Ascending aorta (tissue), 2 donors: ENCODE results near the gene NFE2L3. TPM values are rescaled to one million over a fixed set of nuclear protein-coding genes. Genes with fewer than 3 reads are reported as not detected.

Source experiments
- DNase-seq, 2 donors: peaks; one replicate each; pipeline ENCODE4 v3.0.0-alpha.2; 2019; ENCODE audit warnings: low spot score in 2 of 2
- H3K27ac ChIP-seq, 2 donors: fragments of 200-600 bp; sonication (generic); one replicate each; pipeline ENCODE4 v1.5.1; 2016 to 2017; ENCODE audit warnings: mild to moderate bottlenecking in 1 of 2
- H3K27me3 ChIP-seq: fragments of 200-600 bp; sonication (generic); one replicate; pipeline ENCODE4 v1.5.1; 2017
- H3K36me3 ChIP-seq, 2 donors: fragments of 200-600 bp; sonication (generic); one replicate each; pipeline ENCODE4 v1.5.1; 2016
- H3K4me1 ChIP-seq, 2 donors: fragments of 200-600 bp; sonication (generic); one replicate each; pipeline ENCODE4 v1.5.1; 2016 to 2017; ENCODE audit warnings: mild to moderate bottlenecking in 1 of 2
- H3K4me3 ChIP-seq, 2 donors: fragments of 200-600 bp; sonication (generic); one replicate each; pipeline ENCODE4 v1.5.1; 2016 to 2017; ENCODE audit warnings: mild to moderate bottlenecking in 1 of 2
- H3K9me3 ChIP-seq, 2 donors: fragments of 200-600 bp; sonication (generic); one replicate each; pipeline ENCODE4 v1.5.1; 2016
- intact Hi-C: fragments of 100-400 bp; cut with DNase I; formaldehyde crosslinking; loops from one replicate; pipeline ENCODE4 v1.15.1; 2023
- total RNA-seq: library from RNA; depleted of rRNA; stranded (reverse); fragments of >200 nt; gene quantifications from one replicate; pipeline ENCODE4 v1.1.0, GENCODE V29; 2016
- TF ChIP-seq, protein P1 (sequence below), 3 experiments: fragments of 200-600 bp in 2 of 3; fragments of 450-650 bp in 1 of 3; sonication (generic) in 2 of 3; IDR thresholded peaks; one replicate each; pipeline ENCODE4 v1.5.1; 2016 to 2019; ENCODE audit warnings: antibody characterized with exemption in 3 of 3, mild to moderate bottlenecking in 1 of 3, moderate library complexity in 1 of 3

Gene NFE2L3
- total RNA-seq, 1 donor from 2014 or later: 10.0 TPM

DNA sequence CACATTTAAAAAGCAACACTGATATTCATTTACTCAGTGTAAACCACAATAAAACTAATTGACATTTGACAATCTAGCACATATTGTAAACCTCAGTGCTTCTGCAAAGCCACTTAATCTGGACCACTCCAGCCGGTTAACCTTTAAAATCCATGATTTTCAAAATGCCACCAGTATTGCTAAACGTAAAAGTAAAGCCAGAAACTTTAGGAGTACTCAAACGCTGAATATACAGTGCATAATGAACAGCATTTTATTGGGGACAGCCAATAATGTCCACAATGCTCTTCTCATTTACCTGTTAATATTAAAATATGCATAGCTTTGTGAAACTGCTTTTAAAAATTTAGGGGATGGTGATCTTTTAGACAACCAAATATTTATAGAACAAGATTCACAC, 37.7 kb downstream of the NFE2L3 start:
- Histone ChIP-seq H3K27ac (no peak overlapping the region), H3K9me3 (no peaks in the 10 kb centered on the region), H3K27me3 (no peaks in the 10 kb centered on the region), H3K36me3 (peaks cover 65 to 83% of the 10 kb centered on the region in 2 donors), H3K4me1 (peaks cover 0 to 32% of the 10 kb centered on the region in 2 donors), H3K4me3 (no peak overlapping the region)
- intact Hi-C loops: loop anchor here (5.0 kb wide), 1 partner anchor 797 kb away; no protein-coding TSS in a partner anchor
- DNase-seq: no peak
- TF ChIP-seq, protein P1, sequence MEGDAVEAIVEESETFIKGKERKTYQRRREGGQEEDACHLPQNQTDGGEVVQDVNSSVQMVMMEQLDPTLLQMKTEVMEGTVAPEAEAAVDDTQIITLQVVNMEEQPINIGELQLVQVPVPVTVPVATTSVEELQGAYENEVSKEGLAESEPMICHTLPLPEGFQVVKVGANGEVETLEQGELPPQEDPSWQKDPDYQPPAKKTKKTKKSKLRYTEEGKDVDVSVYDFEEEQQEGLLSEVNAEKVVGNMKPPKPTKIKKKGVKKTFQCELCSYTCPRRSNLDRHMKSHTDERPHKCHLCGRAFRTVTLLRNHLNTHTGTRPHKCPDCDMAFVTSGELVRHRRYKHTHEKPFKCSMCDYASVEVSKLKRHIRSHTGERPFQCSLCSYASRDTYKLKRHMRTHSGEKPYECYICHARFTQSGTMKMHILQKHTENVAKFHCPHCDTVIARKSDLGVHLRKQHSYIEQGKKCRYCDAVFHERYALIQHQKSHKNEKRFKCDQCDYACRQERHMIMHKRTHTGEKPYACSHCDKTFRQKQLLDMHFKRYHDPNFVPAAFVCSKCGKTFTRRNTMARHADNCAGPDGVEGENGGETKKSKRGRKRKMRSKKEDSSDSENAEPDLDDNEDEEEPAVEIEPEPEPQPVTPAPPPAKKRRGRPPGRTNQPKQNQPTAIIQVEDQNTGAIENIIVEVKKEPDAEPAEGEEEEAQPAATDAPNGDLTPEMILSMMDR (IDR thresholded peaks at IDR 0.05): no peak

DNA sequence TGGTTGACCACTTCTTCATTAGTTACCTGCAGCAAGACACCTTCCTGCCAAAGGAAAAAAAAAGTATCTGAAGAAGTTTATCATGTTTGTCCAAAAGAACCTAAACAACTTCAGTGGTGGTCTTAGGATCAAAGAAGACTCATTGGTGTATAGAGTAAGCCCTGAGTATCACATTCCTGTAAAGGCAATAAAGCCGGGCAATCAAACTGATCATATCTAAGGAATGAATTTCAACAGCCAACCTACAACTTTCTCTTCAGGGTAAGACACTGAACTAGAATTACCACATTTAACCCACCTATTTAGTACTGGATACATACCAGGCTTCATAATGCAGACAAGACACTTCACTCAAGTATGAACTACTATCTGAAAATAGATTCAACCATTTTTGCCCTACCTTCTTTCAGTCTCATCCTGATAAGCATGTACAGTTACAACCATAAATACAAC, 38.4 kb downstream of the NFE2L3 start:
- DNase-seq: no peak
- intact Hi-C loops: loop anchor here (5.0 kb wide), 1 partner anchor 798 kb away; no protein-coding TSS in a partner anchor
- Histone ChIP-seq H3K27me3 (no peaks in the 10 kb centered on the region), H3K4me1 (peaks cover 3 to 38% of the 10 kb centered on the region in 2 donors), H3K36me3 (peaks cover 71 to 91% of the 10 kb centered on the region in 2 donors), H3K27ac (no peak overlapping the region), H3K4me3 (no peak overlapping the region), H3K9me3 (no peaks in the 10 kb centered on the region)
- TF ChIP-seq, protein P1 (IDR thresholded peaks at IDR 0.05): no peak

DNA sequence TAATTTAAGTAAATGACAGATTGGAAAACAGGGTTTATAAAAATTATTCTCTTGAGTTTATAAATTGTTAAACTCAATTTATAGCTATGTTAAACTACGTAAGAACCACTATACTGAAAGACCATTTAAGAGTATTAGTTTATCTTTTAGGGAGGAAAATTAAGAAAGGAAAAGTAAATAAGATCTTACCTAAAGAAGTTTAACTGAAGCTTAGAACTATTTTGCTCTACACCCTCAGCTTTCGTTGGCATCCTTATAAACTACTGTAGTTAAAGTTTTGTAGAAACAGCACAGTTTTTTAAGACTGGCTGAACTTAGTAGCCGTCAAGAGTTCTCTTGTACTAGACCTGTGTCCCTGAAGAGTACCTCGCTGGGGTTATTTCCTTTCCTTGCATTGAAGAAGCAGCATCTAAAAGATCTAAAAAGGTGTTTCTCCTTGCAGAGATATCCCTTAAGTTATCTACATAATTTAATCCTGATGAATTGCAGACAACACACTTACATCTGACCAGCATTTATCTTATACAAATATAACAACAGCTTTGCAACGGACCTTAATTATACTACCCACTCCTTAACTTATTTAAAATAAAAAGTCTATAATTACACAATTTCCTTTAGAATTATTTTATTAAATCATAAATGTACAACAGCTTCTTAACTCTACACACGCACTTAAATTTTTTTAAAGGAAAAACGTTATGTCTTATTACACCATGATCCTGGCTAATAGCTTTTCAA, 39.4 kb downstream of the NFE2L3 start:
- intact Hi-C loops: loop anchor here (5.0 kb wide), 1 partner anchor 799 kb away; no protein-coding TSS in a partner anchor
- Histone ChIP-seq H3K36me3 (peaks cover 77 to 100% of the 10 kb centered on the region in 2 donors), H3K4me1 (peaks cover 3 to 47% of the 10 kb centered on the region in 2 donors)

DNA sequence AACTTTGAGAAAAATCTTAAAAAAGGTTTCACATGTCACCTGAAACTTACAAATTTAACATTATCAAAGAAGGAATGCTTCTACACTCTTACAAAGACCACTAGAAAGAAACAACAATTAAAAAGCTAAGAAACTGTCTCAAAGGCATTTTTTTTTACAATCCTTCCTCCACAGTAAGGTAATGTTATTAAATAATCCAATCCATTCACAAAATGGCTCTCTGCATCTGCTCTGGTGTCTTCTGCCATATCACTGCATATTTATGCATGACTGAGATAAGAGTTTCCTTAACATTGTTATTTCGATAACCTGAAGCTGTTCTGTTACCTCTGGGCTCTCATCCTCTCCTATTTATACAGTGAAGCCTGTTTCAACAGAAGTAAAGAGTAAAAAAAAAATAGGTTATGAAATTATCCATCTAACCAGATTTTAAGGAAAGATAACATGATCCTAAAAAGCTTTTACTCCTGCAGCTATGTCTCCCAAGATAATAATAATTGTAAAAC, 40.0 kb downstream of the NFE2L3 start:
- Histone ChIP-seq H3K36me3 (peaks cover 83 to 100% of the 10 kb centered on the region in 2 donors), H3K4me1 (peaks cover 3 to 53% of the 10 kb centered on the region in 2 donors), H3K27ac (no peak overlapping the region), H3K27me3 (no peaks in the 10 kb centered on the region), H3K4me3 (no peak overlapping the region), H3K9me3 (no peaks in the 10 kb centered on the region)
- no peak for DNase-seq
- TF ChIP-seq, protein P1 (IDR thresholded peaks at IDR 0.05): no peak
- intact Hi-C loops: loop anchor here (5.0 kb wide), 1 partner anchor 800 kb away; no protein-coding TSS in a partner anchor

More for the DNA sequence above, 39.4 kb downstream of the NFE2L3 start:
- DNase-seq: no peak
- Histone ChIP-seq H3K4me3 (no peak overlapping the region), H3K27ac (no peak overlapping the region), H3K27me3 (no peaks in the 10 kb centered on the region), H3K9me3 (no peaks in the 10 kb centered on the region)
- TF ChIP-seq, protein P1 (IDR thresholded peaks at IDR 0.05): no peak

DNA sequence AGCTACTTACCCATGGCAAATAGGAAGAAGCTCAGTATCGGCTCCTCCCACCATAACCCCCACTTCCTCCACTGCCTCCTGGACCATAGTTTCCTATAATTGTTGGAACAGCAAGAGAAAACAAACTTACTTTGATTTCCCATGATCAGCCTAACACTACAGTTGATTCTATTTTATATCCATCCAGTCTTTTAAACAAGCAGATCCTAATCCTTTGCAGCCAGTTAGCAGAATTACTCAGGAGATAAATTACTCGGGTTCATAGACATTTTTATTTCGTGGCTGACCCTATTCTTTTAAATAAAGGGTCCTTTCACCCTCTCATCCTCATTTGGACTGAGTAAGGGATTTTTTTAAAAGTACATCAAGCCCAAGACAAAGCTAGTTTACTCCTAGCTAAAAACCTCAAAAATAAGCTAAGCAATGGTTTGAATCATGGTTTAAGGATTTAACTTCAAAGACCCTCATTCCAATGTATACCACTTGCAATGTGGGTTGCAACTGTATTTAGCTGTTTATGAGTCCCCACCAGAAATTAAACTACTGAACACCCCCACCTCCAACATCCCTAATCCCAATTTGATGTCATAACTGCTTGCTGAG, 40.6 kb downstream of the NFE2L3 start:
- Histone ChIP-seq H3K36me3 (peaks cover 88 to 100% of the 10 kb centered on the region in 2 donors), H3K27me3 (no peaks in the 10 kb centered on the region), H3K4me3 (no peak overlapping the region), H3K27ac (no peak overlapping the region), H3K9me3 (no peaks in the 10 kb centered on the region), H3K4me1 (peaks cover 3 to 58% of the 10 kb centered on the region in 2 donors)
- intact Hi-C loops: loop anchor here (5.0 kb wide), 1 partner anchor 800 kb away; no protein-coding TSS in a partner anchor
- DNase-seq: no peak
- TF ChIP-seq, protein P1 (IDR thresholded peaks at IDR 0.05): no peak
